DMS53 treated with DMSO at 0.1 percent for 48 hours (cell line): Measurements from ENCODE around the gene LHX3.

Source experiments
- DNase-seq: peaks from one replicate; lab custom pipeline; 2025; ENCODE audit not compliant: unreplicated experiment; lab: John Stamatoyannopoulos, UW

LHX3 gene

GRCh38 chr9:136228107-136228875 is 23.4 kb upstream of the LHX3 start:
- no peak for DNase-seq

- DNase-seq: no peak
Observed at GRCh38 chr9:136226680-136227407, 21.9 kb upstream of the LHX3 start.

GRCh38 chr9:136225748-136226679 is 21.1 kb upstream of the LHX3 start:
- peak; percentile 38 for DNase-seq

- DNase-seq: no peak
Observed at GRCh38 chr9:136225366-136225747, 20.4 kb upstream of the LHX3 start.

GRCh38 chr9:136223871-136224640 is 19.1 kb upstream of the LHX3 start:
- no peak for DNase-seq

GRCh38 chr9:136222906-136223285 is 18.0 kb upstream of the LHX3 start:
- no peak for DNase-seq

GRCh38 chr9:136222166-136222905 is 17.4 kb upstream of the LHX3 start:
- no peak for DNase-seq

GRCh38 chr9:136220017-136220729 is 15.2 kb upstream of the LHX3 start:
- DNase-seq: no peak

- DNase-seq: no peak
Observed at GRCh38 chr9:136219276-136219675, 14.3 kb upstream of the LHX3 start.

GRCh38 chr9:136218673-136219072 is 13.7 kb upstream of the LHX3 start:
- DNase-seq: no peak

- DNase-seq: no peak
Observed at GRCh38 chr9:136218271-136218670, 13.3 kb upstream of the LHX3 start.

- no peak for DNase-seq
Observed at GRCh38 chr9:136216541-136217244, 11.8 kb upstream of the LHX3 start.

- DNase-seq: no peak
Observed at GRCh38 chr9:136213733-136214132, 8.8 kb upstream of the LHX3 start.

- no peak for DNase-seq
Observed at GRCh38 chr9:136212345-136212950, 7.5 kb upstream of the LHX3 start.

GRCh38 chr9:136211441-136212344 is 6.8 kb upstream of the LHX3 start:
- no peak for DNase-seq

GRCh38 chr9:136211006-136211405 is 6.1 kb upstream of the LHX3 start:
- no peak for DNase-seq

GRCh38 chr9:136210276-136210675 is 5.3 kb upstream of the LHX3 start:
- DNase-seq: no peak
